Ammon's horn (tissue), 1 donor: ENCODE results near the gene HTRA3.
"Not testable (repeated sequence)": the region's sequence is repeated elsewhere in the genome, so short reads cannot be mapped to it uniquely, and the experiment has no call there.

ENCODE experiments used
- DNase-seq: peaks from one replicate; pipeline ENCODE4 v3.0.0-alpha.2; 2016; ENCODE audit warnings: low spot score

Gene HTRA3

GRCh38 chr4:8325291-8325973, 55.9 kb downstream of the HTRA3 start:
- no peak for DNase-seq

- no peak for DNase-seq
Observed at GRCh38 chr4:8326206-8326605, 56.7 kb downstream of the HTRA3 start.

GRCh38 chr4:8328456-8328855, 58.9 kb downstream of the HTRA3 start:
- no peak for DNase-seq

- DNase-seq: no peak
Observed at GRCh38 chr4:8328866-8329559, 59.5 kb downstream of the HTRA3 start.

GRCh38 chr4:8329560-8329858, 60.0 kb downstream of the HTRA3 start:
- DNase-seq: no peak

- DNase-seq: no peak
Observed at GRCh38 chr4:8329859-8330761, 60.6 kb downstream of the HTRA3 start.

GRCh38 chr4:8330821-8331574, 61.4 kb downstream of the HTRA3 start:
- peak; percentile 60 for DNase-seq

GRCh38 chr4:8331575-8331955, 62.0 kb downstream of the HTRA3 start:
- no peak for DNase-seq

- no peak for DNase-seq
Observed at GRCh38 chr4:8332038-8332857, 62.7 kb downstream of the HTRA3 start.

- no peak for DNase-seq
Observed at GRCh38 chr4:8332891-8333331, 63.4 kb downstream of the HTRA3 start.

GRCh38 chr4:8333726-8334460, 64.3 kb downstream of the HTRA3 start:
- no peak for DNase-seq

GRCh38 chr4:8334786-8335460, 65.4 kb downstream of the HTRA3 start:
- no peak for DNase-seq

GRCh38 chr4:8335848-8336247, 66.3 kb downstream of the HTRA3 start:
- DNase-seq: no peak

- DNase-seq: no peak
Observed at GRCh38 chr4:8336412-8337075, 67.0 kb downstream of the HTRA3 start.

- DNase-seq: no peak
Observed at GRCh38 chr4:8338351-8338961, 68.9 kb downstream of the HTRA3 start.

- peak; percentile 84 for DNase-seq
Observed at GRCh38 chr4:8340781-8341241, 71.3 kb downstream of the HTRA3 start.

- not testable (repeated sequence) for DNase-seq
Observed at GRCh38 chr4:8341281-8341680, 71.7 kb downstream of the HTRA3 start.

- DNase-seq: peak; percentile 49
Observed at GRCh38 chr4:8341691-8342090, 72.1 kb downstream of the HTRA3 start.
